ENCODE data around the gene ATAD3B.

DNA sequence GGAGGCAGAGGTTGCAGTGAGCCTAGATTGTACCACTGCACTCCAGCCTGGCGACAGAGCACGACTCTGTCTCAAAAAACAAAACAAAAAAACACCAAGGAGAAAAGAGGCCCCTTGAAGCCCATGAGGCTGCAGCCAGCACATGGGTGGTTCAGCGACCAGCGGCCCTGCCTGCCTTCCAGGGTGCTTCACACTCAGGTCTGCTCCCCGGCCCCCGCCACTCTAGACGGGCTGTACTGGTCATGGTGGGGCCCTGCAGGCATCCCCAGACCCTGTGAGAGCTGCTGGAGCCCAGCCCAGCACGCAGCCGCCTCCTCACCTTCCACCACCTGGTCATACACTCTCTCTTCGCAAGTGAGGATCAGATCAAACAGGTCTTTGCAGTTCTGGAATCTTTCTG lies 73.0 kb downstream of the ATAD3B start:
- TF ChIP-seq, protein P1, sequence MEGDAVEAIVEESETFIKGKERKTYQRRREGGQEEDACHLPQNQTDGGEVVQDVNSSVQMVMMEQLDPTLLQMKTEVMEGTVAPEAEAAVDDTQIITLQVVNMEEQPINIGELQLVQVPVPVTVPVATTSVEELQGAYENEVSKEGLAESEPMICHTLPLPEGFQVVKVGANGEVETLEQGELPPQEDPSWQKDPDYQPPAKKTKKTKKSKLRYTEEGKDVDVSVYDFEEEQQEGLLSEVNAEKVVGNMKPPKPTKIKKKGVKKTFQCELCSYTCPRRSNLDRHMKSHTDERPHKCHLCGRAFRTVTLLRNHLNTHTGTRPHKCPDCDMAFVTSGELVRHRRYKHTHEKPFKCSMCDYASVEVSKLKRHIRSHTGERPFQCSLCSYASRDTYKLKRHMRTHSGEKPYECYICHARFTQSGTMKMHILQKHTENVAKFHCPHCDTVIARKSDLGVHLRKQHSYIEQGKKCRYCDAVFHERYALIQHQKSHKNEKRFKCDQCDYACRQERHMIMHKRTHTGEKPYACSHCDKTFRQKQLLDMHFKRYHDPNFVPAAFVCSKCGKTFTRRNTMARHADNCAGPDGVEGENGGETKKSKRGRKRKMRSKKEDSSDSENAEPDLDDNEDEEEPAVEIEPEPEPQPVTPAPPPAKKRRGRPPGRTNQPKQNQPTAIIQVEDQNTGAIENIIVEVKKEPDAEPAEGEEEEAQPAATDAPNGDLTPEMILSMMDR (IDR thresholded peaks at IDR 0.05; ENCODE audit: poor library complexity, severe bottlenecking): no peak
- TF ChIP-seq EP300 (conservative IDR thresholded peaks at IDR 0.05; ENCODE audit: poor library complexity, severe bottlenecking) (no peak), RAD21 (conservative IDR thresholded peaks at IDR 0.05) (no peak), EZH2 (IDR thresholded peaks at IDR 0.05; ENCODE audit: borderline replicate concordance, insufficient read depth, low read length, poor library complexity, severe bottlenecking) (no peak), SMC3 (conservative IDR thresholded peaks at IDR 0.05; ENCODE audit: poor library complexity) (no peak)
